ENCODE data around the gene ARL17B.
"Not testable (repeated sequence)": the region's sequence is repeated elsewhere in the genome, so short reads cannot be mapped to it uniquely, and the experiment has no call there.

- TF ChIP-seq, protein P1, sequence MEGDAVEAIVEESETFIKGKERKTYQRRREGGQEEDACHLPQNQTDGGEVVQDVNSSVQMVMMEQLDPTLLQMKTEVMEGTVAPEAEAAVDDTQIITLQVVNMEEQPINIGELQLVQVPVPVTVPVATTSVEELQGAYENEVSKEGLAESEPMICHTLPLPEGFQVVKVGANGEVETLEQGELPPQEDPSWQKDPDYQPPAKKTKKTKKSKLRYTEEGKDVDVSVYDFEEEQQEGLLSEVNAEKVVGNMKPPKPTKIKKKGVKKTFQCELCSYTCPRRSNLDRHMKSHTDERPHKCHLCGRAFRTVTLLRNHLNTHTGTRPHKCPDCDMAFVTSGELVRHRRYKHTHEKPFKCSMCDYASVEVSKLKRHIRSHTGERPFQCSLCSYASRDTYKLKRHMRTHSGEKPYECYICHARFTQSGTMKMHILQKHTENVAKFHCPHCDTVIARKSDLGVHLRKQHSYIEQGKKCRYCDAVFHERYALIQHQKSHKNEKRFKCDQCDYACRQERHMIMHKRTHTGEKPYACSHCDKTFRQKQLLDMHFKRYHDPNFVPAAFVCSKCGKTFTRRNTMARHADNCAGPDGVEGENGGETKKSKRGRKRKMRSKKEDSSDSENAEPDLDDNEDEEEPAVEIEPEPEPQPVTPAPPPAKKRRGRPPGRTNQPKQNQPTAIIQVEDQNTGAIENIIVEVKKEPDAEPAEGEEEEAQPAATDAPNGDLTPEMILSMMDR (conservative IDR thresholded peaks at IDR 0.05; ENCODE audit: low read depth, low read length): not testable (repeated sequence)
- not testable (repeated sequence) for TF ChIP-seq EZH2 (IDR thresholded peaks at IDR 0.05; ENCODE audit: low read length, unreplicated experiment); EZH2phosphoT487 (IDR thresholded peaks at IDR 0.05; ENCODE audit: borderline replicate concordance, low read length)
These were observed 7.7 kb downstream of the ARL17B start for GRCh38 chr17:46353856-46354255.
